Adipocyte (in vitro differentiated cells): Measurements from ENCODE around the gene KCTD17.

Experiments
- DNase-seq: peaks from one replicate; pipeline ENCODE4 v3.0.0-alpha.2; 2015; ENCODE audit warnings: low read depth
- H3K27me3 ChIP-seq: replicated peaks from 2 replicates; pipeline ENCODE4 v1.7.0; 2013; ENCODE audit warnings: mild to moderate bottlenecking, low read length, moderate library complexity; ENCODE audit not compliant: control insufficient read depth, insufficient read depth
- H3K36me3 ChIP-seq: 2 replicates; pipeline ENCODE4 v1.7.0; 2013; ENCODE audit warnings: low read length, mild to moderate bottlenecking, moderate library complexity; ENCODE audit not compliant: control insufficient read depth, insufficient read depth, severe bottlenecking
- H3K4me1 ChIP-seq: 2 replicates; pipeline ENCODE4 v1.7.0; 2013; ENCODE audit warnings: mild to moderate bottlenecking, low read length, moderate library complexity; ENCODE audit not compliant: control insufficient read depth, insufficient read depth
- H3K4me3 ChIP-seq: 2 replicates; pipeline ENCODE4 v1.7.0; 2013; ENCODE audit warnings: mild to moderate bottlenecking, low read length, moderate library complexity
- H3K9ac ChIP-seq: 2 replicates; pipeline ENCODE4 v1.7.0; 2013; ENCODE audit warnings: mild to moderate bottlenecking, low read length, moderate library complexity
- H3K9me3 ChIP-seq: 2 replicates; pipeline ENCODE4 v1.7.0; 2013; ENCODE audit warnings: mild to moderate bottlenecking, low read length, moderate library complexity; ENCODE audit not compliant: control insufficient read depth

KCTD17 gene

GRCh38 chr22:37101311-37102066 lies 49.9 kb downstream of the KCTD17 start:
- no peaks in the 10 kb centered on the region for H3K9me3 ChIP-seq
- peaks cover 69% of the 10 kb centered on the region for H3K27me3 ChIP-seq
- no peaks in the 10 kb centered on the region for H3K4me1 ChIP-seq
- H3K9ac ChIP-seq = no peak overlapping the region
- H3K36me3 ChIP-seq = no peaks in the 10 kb centered on the region
- H3K4me3 ChIP-seq = no peak overlapping the region
- DNase-seq = no peak

GRCh38 chr22:37103151-37103550 lies 51.6 kb downstream of the KCTD17 start:
- Histone ChIP-seq H3K27me3 (peaks cover 67% of the 10 kb centered on the region), H3K9me3 (no peaks in the 10 kb centered on the region), H3K4me3 (no peak overlapping the region), H3K4me1 (no peaks in the 10 kb centered on the region), H3K9ac (no peak overlapping the region), H3K36me3 (no peaks in the 10 kb centered on the region)
- no peak for DNase-seq

DNA sequence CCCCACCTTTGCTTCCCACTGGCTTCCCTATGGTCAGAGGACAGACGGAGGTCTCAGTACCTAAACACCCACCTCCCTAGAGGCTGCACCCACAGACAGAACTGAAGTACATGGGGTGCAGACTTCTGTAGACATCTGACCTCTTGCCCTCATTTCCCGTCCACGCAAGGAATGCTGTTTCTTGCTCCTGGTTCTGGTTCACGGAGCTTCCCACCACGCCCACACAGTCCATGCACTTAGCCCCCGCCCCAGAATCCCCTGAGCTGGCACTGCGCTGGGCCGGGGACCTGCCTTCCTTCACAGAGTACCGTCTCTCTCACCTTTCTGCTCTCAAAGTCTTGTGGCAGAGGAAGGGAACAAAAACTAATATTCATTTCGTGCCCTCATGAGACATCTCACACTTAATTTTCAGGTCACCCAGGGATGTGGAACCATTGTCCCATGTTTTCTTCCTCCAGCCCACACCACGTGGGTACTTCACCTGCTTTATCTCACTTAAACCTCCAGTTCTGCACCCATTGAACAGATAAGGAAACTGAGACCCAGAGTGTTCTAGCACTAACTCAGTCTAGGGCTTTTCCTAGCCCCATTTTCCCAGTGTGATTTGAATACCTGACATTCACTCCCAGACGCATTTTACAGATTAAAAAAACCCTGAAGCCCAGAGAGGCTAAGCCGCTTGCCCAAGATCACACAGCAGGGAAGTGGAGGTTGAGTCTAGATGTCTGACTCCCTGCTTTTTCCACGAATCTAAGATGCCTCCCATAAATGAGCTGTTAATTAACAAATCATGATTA lies 52.3 kb downstream of the KCTD17 start:
- no peak for DNase-seq
- Histone ChIP-seq H3K4me1 (no peaks in the 10 kb centered on the region), H3K4me3 (no peak overlapping the region), H3K9ac (no peak overlapping the region), H3K9me3 (no peaks in the 10 kb centered on the region), H3K36me3 (no peaks in the 10 kb centered on the region), H3K27me3 (peaks cover 65% of the 10 kb centered on the region)

DNA sequence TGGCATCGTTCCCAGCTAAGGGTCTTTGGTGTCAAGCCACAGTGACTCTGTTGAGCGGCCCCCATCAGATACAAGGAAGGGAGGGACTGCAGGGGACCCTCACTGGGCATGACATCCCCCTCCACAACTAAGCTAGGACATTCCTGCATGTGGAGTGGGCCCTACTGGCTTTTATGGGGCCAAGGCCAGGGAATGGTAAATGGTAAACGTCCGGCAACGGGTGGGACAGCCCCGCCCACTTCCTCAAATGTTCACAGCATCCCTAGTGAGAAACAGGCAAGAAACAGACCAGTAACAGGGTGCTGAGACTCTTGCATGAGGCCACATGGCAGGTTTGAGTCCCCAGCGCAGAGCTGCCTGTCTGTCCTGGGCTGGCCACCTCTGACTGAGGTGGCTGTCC lies 53.6 kb downstream of the KCTD17 start:
- H3K4me1 ChIP-seq = no peaks in the 10 kb centered on the region
- H3K36me3 ChIP-seq = no peaks in the 10 kb centered on the region
- H3K4me3 ChIP-seq = no peak overlapping the region
- no peak overlapping the region for H3K9ac ChIP-seq
- no peaks in the 10 kb centered on the region for H3K9me3 ChIP-seq
- peaks cover 59% of the 10 kb centered on the region for H3K27me3 ChIP-seq
- DNase-seq = no peak

DNA sequence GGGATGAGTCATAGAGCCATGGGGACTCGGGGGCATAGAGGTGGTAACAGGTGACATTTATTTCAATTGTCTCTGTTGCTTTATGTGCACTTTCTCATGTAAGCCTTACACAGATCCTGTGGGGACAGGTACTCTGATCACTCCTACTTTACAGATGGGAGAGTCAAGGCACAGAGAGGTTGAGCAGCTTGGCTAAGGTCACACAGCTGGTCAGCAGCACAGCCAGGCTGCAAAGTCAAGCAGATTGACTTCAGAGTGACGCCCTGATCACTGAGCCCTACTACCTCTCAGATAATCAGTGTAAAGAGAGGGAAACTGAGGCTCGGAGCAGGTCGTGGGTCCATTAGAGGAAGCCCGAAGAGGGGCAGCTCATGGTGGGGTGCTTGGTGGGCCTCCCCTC lies 54.4 kb downstream of the KCTD17 start:
- Histone ChIP-seq H3K4me1 (no peaks in the 10 kb centered on the region), H3K4me3 (no peak overlapping the region), H3K27me3 (peaks cover 54% of the 10 kb centered on the region), H3K36me3 (no peaks in the 10 kb centered on the region), H3K9ac (no peak overlapping the region), H3K9me3 (no peaks in the 10 kb centered on the region)
- no peak for DNase-seq

GRCh38 chr22:37107816-37108621 lies 56.5 kb downstream of the KCTD17 start:
- no peaks in the 10 kb centered on the region for H3K36me3 ChIP-seq
- DNase-seq = no peak
- H3K4me3 ChIP-seq = no peak overlapping the region
- H3K4me1 ChIP-seq = no peaks in the 10 kb centered on the region
- H3K27me3 ChIP-seq = peaks cover 65% of the 10 kb centered on the region
- H3K9ac ChIP-seq = no peak overlapping the region
- no peaks in the 10 kb centered on the region for H3K9me3 ChIP-seq

DNA sequence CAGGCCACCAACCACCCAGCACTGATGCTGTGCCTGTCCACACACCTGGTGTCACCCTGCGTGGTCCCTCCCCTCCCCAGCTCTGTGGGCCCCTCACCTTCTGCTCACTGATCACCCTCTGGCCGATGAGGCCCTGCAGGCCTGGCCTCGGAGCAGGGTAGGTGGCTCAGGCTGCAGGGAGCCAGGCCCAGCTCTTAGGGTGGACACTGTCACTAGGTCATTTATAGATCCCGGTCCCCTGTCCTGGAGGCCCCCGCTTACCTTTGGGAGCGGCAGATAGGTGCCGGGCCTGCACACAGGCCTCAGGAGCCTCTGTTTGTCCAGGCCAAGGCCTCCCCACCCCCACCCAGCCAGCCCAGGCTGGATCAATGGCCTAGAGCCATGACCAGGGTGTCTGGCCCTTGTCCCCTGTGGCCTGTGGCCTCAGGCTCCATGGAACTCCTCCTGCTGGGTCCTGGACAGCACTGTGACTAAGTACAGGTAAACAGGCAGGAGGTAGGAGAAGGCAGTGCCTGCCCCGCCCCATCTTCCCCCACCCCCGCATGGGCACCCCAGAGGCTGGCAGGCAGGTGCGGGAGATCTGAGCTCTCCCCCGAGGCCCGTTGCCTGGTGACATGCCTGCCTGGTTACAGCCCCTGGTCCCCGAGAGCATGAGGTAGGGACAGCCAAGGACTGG lies 57.8 kb downstream of the KCTD17 start, which contains the start of gene TMPRSS6:
Gene TMPRSS6 (minus strand): TSS at position 472 of the 676 bp plus-strand sequence. CDS start 6,296 bp downstream, outside the sequence.
- Histone ChIP-seq H3K9ac (no peak within 1 kb of the TSS), H3K36me3 (no peaks in the 10 kb centered on the region), H3K4me3 (no peak within 1 kb of the TSS), H3K4me1 (no peaks in the 10 kb centered on the region), H3K27me3 (peaks cover 64% of the 10 kb centered on the region), H3K9me3 (no peaks in the 10 kb centered on the region)
- DNase-seq = no peak

GRCh38 chr22:37111156-37111717 lies 59.7 kb downstream of the KCTD17 start:
- Histone ChIP-seq H3K9ac (no peak overlapping the region), H3K4me3 (no peak overlapping the region), H3K9me3 (no peaks in the 10 kb centered on the region), H3K4me1 (no peaks in the 10 kb centered on the region), H3K36me3 (no peaks in the 10 kb centered on the region), H3K27me3 (peaks cover 67% of the 10 kb centered on the region)
- DNase-seq = no peak

DNA sequence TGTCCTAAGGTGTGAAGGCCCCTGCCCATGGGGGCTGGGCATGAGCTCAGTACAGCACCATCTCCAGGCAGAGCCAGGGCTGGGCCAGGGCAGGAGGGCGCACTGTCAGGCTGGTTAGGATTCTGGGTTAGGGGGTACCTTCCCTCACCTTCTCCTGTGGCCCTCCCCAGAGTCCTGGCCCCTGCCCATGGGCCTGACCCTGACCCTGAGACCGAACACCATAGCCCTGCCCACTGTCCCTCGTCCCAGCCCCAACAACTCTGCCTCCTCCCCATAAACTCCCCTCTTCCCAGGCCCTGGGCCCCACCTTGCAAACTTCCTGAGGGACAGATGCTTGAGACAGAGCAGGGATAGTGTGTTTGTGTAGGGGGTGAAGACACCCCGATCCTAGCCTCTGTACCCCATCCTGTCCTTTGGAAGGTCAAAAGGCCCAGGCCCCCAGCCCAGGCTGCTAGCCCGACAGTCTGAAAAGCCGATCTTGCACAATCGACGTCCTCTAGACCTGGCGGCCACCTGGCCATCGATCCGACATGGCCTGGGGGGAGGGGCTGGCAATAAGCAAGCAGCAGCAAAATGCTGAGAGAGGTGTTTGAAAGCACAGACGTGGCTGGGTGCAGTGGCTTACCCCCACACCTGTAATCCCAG lies 60.7 kb downstream of the KCTD17 start:
- Histone ChIP-seq H3K9ac (no peak overlapping the region), H3K36me3 (no peaks in the 10 kb centered on the region)

More for the DNA sequence above, 60.7 kb downstream of the KCTD17 start:
- Histone ChIP-seq H3K9me3 (no peaks in the 10 kb centered on the region), H3K4me3 (no peak overlapping the region), H3K4me1 (no peaks in the 10 kb centered on the region), H3K27me3 (peaks cover 65% of the 10 kb centered on the region)
- no peak for DNase-seq
